Measurements from ENCODE around the gene MYLK2.

The MYLK2 gene

GRCh38 chr20:31862157-31862470, 43.0 kb downstream of the MYLK2 start:
- Histone ChIP-seq H3K36me3 (ENCODE audit: control insufficient read depth, insufficient read depth, low read length) (no peaks in the 10 kb centered on the region), H3K4me3 (ENCODE audit: insufficient read depth, low read depth, low read length, poor library complexity, severe bottlenecking) (no peak overlapping the region), H3K9me3 (ENCODE audit: control insufficient read depth, low read length) (no peaks in the 10 kb centered on the region), H3K4me1 (ENCODE audit: control insufficient read depth, insufficient read depth, low read length, poor library complexity, severe bottlenecking) (peaks cover 8% of the 10 kb centered on the region), H3K27ac (ENCODE audit: insufficient read depth, low read length, poor library complexity, severe bottlenecking) (no peak overlapping the region), H3K27me3 (replicated peaks; ENCODE audit: control insufficient read depth, insufficient read depth, low read length, poor library complexity, severe bottlenecking) (peaks cover 4% of the 10 kb centered on the region)
- no peak for DNase-seq

GRCh38 chr20:31862506-31862905, 43.4 kb downstream of the MYLK2 start:
- H3K27me3 ChIP-seq (replicated peaks; ENCODE audit: control insufficient read depth, insufficient read depth, low read length, poor library complexity, severe bottlenecking) = peaks cover 4% of the 10 kb centered on the region
- H3K27ac ChIP-seq (ENCODE audit: insufficient read depth, low read length, poor library complexity, severe bottlenecking) = no peak overlapping the region
- DNase-seq = no peak
- H3K4me3 ChIP-seq (ENCODE audit: insufficient read depth, low read depth, low read length, poor library complexity, severe bottlenecking) = no peak overlapping the region
- H3K4me1 ChIP-seq (ENCODE audit: control insufficient read depth, insufficient read depth, low read length, poor library complexity, severe bottlenecking) = peaks cover 8% of the 10 kb centered on the region
- no peaks in the 10 kb centered on the region for H3K36me3 ChIP-seq (ENCODE audit: control insufficient read depth, insufficient read depth, low read length)
- H3K9me3 ChIP-seq (ENCODE audit: control insufficient read depth, low read length) = no peaks in the 10 kb centered on the region

- no peak overlapping the region for H3K4me3 ChIP-seq (ENCODE audit: insufficient read depth, low read depth, low read length, poor library complexity, severe bottlenecking)
- H3K27me3 ChIP-seq (replicated peaks; ENCODE audit: control insufficient read depth, insufficient read depth, low read length, poor library complexity, severe bottlenecking) = peaks cover 4% of the 10 kb centered on the region
- DNase-seq = no peak
- peaks cover 8% of the 10 kb centered on the region for H3K4me1 ChIP-seq (ENCODE audit: control insufficient read depth, insufficient read depth, low read length, poor library complexity, severe bottlenecking)
- H3K36me3 ChIP-seq (ENCODE audit: control insufficient read depth, insufficient read depth, low read length) = no peaks in the 10 kb centered on the region
- H3K27ac ChIP-seq (ENCODE audit: insufficient read depth, low read length, poor library complexity, severe bottlenecking) = no peak overlapping the region
- H3K9me3 ChIP-seq (ENCODE audit: control insufficient read depth, low read length) = no peaks in the 10 kb centered on the region
Measured at GRCh38 chr20:31863296-31864085, 44.3 kb downstream of the MYLK2 start.

GRCh38 chr20:31864521-31865400, 45.6 kb downstream of the MYLK2 start:
- Histone ChIP-seq H3K36me3 (ENCODE audit: control insufficient read depth, insufficient read depth, low read length) (no peaks in the 10 kb centered on the region), H3K4me3 (ENCODE audit: insufficient read depth, low read depth, low read length, poor library complexity, severe bottlenecking) (no peak overlapping the region), H3K27me3 (replicated peaks; ENCODE audit: control insufficient read depth, insufficient read depth, low read length, poor library complexity, severe bottlenecking) (peaks cover 9% of the 10 kb centered on the region), H3K4me1 (ENCODE audit: control insufficient read depth, insufficient read depth, low read length, poor library complexity, severe bottlenecking) (peaks cover 10% of the 10 kb centered on the region), H3K9me3 (ENCODE audit: control insufficient read depth, low read length) (no peaks in the 10 kb centered on the region), H3K27ac (ENCODE audit: insufficient read depth, low read length, poor library complexity, severe bottlenecking) (no peak overlapping the region)
- DNase-seq = no peak

- no peak for DNase-seq
- no peak overlapping the region for H3K4me3 ChIP-seq (ENCODE audit: insufficient read depth, low read depth, low read length, poor library complexity, severe bottlenecking)
- no peaks in the 10 kb centered on the region for H3K9me3 ChIP-seq (ENCODE audit: control insufficient read depth, low read length)
- H3K36me3 ChIP-seq (ENCODE audit: control insufficient read depth, insufficient read depth, low read length) = no peaks in the 10 kb centered on the region
- no peak overlapping the region for H3K27ac ChIP-seq (ENCODE audit: insufficient read depth, low read length, poor library complexity, severe bottlenecking)
- H3K4me1 ChIP-seq (ENCODE audit: control insufficient read depth, insufficient read depth, low read length, poor library complexity, severe bottlenecking) = peaks cover 14% of the 10 kb centered on the region
- peaks cover 24% of the 10 kb centered on the region for H3K27me3 ChIP-seq (replicated peaks; ENCODE audit: control insufficient read depth, insufficient read depth, low read length, poor library complexity, severe bottlenecking)
Measured at GRCh38 chr20:31866221-31866620, 47.1 kb downstream of the MYLK2 start.

- Histone ChIP-seq H3K4me1 (ENCODE audit: control insufficient read depth, insufficient read depth, low read length, poor library complexity, severe bottlenecking) (peaks cover 14% of the 10 kb centered on the region), H3K27ac (ENCODE audit: insufficient read depth, low read length, poor library complexity, severe bottlenecking) (no peak overlapping the region), H3K4me3 (ENCODE audit: insufficient read depth, low read depth, low read length, poor library complexity, severe bottlenecking) (no peak overlapping the region), H3K36me3 (ENCODE audit: control insufficient read depth, insufficient read depth, low read length) (no peaks in the 10 kb centered on the region), H3K9me3 (ENCODE audit: control insufficient read depth, low read length) (no peaks in the 10 kb centered on the region), H3K27me3 (replicated peaks; ENCODE audit: control insufficient read depth, insufficient read depth, low read length, poor library complexity, severe bottlenecking) (peaks cover 24% of the 10 kb centered on the region)
- DNase-seq = no peak
Measured at GRCh38 chr20:31868853-31869672, 49.9 kb downstream of the MYLK2 start.

- no peak for DNase-seq
- H3K27ac ChIP-seq (ENCODE audit: insufficient read depth, low read length, poor library complexity, severe bottlenecking) = no peak overlapping the region
- H3K27me3 ChIP-seq (replicated peaks; ENCODE audit: control insufficient read depth, insufficient read depth, low read length, poor library complexity, severe bottlenecking) = peaks cover 24% of the 10 kb centered on the region
- H3K4me3 ChIP-seq (ENCODE audit: insufficient read depth, low read depth, low read length, poor library complexity, severe bottlenecking) = no peak overlapping the region
- no peaks in the 10 kb centered on the region for H3K9me3 ChIP-seq (ENCODE audit: control insufficient read depth, low read length)
- peaks cover 14% of the 10 kb centered on the region for H3K4me1 ChIP-seq (ENCODE audit: control insufficient read depth, insufficient read depth, low read length, poor library complexity, severe bottlenecking)
- H3K36me3 ChIP-seq (ENCODE audit: control insufficient read depth, insufficient read depth, low read length) = no peaks in the 10 kb centered on the region
Measured at GRCh38 chr20:31869673-31869941, 50.5 kb downstream of the MYLK2 start.

- Histone ChIP-seq H3K9me3 (ENCODE audit: control insufficient read depth, low read length) (no peaks in the 10 kb centered on the region), H3K36me3 (ENCODE audit: control insufficient read depth, insufficient read depth, low read length) (no peaks in the 10 kb centered on the region), H3K4me1 (ENCODE audit: control insufficient read depth, insufficient read depth, low read length, poor library complexity, severe bottlenecking) (peaks cover 14% of the 10 kb centered on the region), H3K4me3 (ENCODE audit: insufficient read depth, low read depth, low read length, poor library complexity, severe bottlenecking) (peak within 1 kb of the TSS; percentile 39), H3K27ac (ENCODE audit: insufficient read depth, low read length, poor library complexity, severe bottlenecking) (no peak within 1 kb of the TSS), H3K27me3 (replicated peaks; ENCODE audit: control insufficient read depth, insufficient read depth, low read length, poor library complexity, severe bottlenecking) (peaks cover 24% of the 10 kb centered on the region)
- DNase-seq = no peak
Measured at GRCh38 chr20:31869942-31870725, 51.0 kb downstream of the MYLK2 start, which contains the start of the genes DUSP15 and TTLL9. DUSP15 (minus strand) TSS chr20:31870527; CDS start chr20:31870337, 190 bp downstream. TTLL9 (plus strand) TSS chr20:31870634; CDS start chr20:31871127, 493 bp downstream.
